ENCODE results near the gene C4B. TPM values are rescaled to one million over a fixed set of nuclear protein-coding genes. Genes with fewer than 3 reads are reported as not detected.
"Not testable (repeated sequence)": the region's sequence is repeated elsewhere in the genome, so short reads cannot be mapped to it uniquely, and the experiment has no call there.

Gene C4B
- total RNA-seq, 1 experiment from 2014 or later, result 1.1 TPM

GRCh38 chr6:32037136-32037535 lies 22.5 kb downstream of the C4B start:
- H3K9me3 Mint-ChIP-seq (ENCODE audit: unreplicated experiment); H3K4me1 ChIP-seq; H3K9me3 ChIP-seq; H3K4me3 Mint-ChIP-seq (ENCODE audit: unreplicated experiment); H3K27me3 ChIP-seq (replicated peaks; ENCODE audit: control insufficient read depth, insufficient read depth, low read length); H3K27ac Mint-ChIP-seq (ENCODE audit: unreplicated experiment); DNase-seq; CTCF ChIA-PET; POLR2A ChIA-PET; H3K4me3 ChIP-seq (ENCODE audit: low read depth, low read length); intact Hi-C loops (cut with micrococcal nuclease; ENCODE audit: unreplicated experiment); H3K36me3 ChIP-seq (ENCODE audit: control insufficient read depth, insufficient read depth, low read length); H3K36me3 Mint-ChIP-seq (ENCODE audit: insufficient read depth, unreplicated experiment); BruUV-seq (replicated peaks); H3K4me1 Mint-ChIP-seq (ENCODE audit: low read depth, unreplicated experiment); H3K27me3 Mint-ChIP-seq (ENCODE audit: insufficient read depth, unreplicated experiment): not testable (repeated sequence)

- POLR2A ChIA-PET, result interaction anchor here (0.5 kb wide), 1 partner anchor 1122 kb away, joined by 3 read pairs; no protein-coding TSS in a partner anchor
- H3K27me3 Mint-ChIP-seq (ENCODE audit: insufficient read depth, unreplicated experiment); H3K4me3 Mint-ChIP-seq (ENCODE audit: unreplicated experiment); H3K36me3 Mint-ChIP-seq (ENCODE audit: insufficient read depth, unreplicated experiment); DNase-seq; BruUV-seq (replicated peaks); H3K36me3 ChIP-seq (ENCODE audit: control insufficient read depth, insufficient read depth, low read length); H3K27me3 ChIP-seq (replicated peaks; ENCODE audit: control insufficient read depth, insufficient read depth, low read length); H3K4me1 Mint-ChIP-seq (ENCODE audit: low read depth, unreplicated experiment); H3K27ac Mint-ChIP-seq (ENCODE audit: unreplicated experiment); intact Hi-C loops (cut with micrococcal nuclease; ENCODE audit: unreplicated experiment); CTCF ChIA-PET; H3K4me1 ChIP-seq; H3K4me3 ChIP-seq (ENCODE audit: low read depth, low read length); H3K9me3 ChIP-seq; H3K9me3 Mint-ChIP-seq (ENCODE audit: unreplicated experiment): not testable (repeated sequence)
These were observed 23.3 kb downstream of the C4B start, which contains the start of gene CYP21A2 for GRCh38 chr6:32037598-32038524. TSS of gene CYP21A2 (plus strand) at chr6:32038415. CDS start at chr6:32038423, 8 bp downstream.

- H3K4me1 Mint-ChIP-seq (ENCODE audit: low read depth, unreplicated experiment); H3K9me3 ChIP-seq; BruUV-seq (replicated peaks); intact Hi-C loops (cut with micrococcal nuclease; ENCODE audit: unreplicated experiment); H3K4me1 ChIP-seq; H3K4me3 ChIP-seq (ENCODE audit: low read depth, low read length); H3K4me3 Mint-ChIP-seq (ENCODE audit: unreplicated experiment); H3K27me3 Mint-ChIP-seq (ENCODE audit: insufficient read depth, unreplicated experiment); CTCF ChIA-PET; H3K9me3 Mint-ChIP-seq (ENCODE audit: unreplicated experiment); H3K36me3 Mint-ChIP-seq (ENCODE audit: insufficient read depth, unreplicated experiment); DNase-seq; H3K36me3 ChIP-seq (ENCODE audit: control insufficient read depth, insufficient read depth, low read length); H3K27me3 ChIP-seq (replicated peaks; ENCODE audit: control insufficient read depth, insufficient read depth, low read length); H3K27ac Mint-ChIP-seq (ENCODE audit: unreplicated experiment): not testable (repeated sequence)
- POLR2A ChIA-PET, result interaction anchor here (0.6 kb wide), 1 partner anchor 381 kb away, joined by 7 read pairs; no protein-coding TSS in a partner anchor
These were observed 24.3 kb downstream of the C4B start for GRCh38 chr6:32038878-32039277.

GRCh38 chr6:32039321-32040274 lies 25.0 kb downstream of the C4B start:
- H3K36me3 Mint-ChIP-seq (ENCODE audit: insufficient read depth, unreplicated experiment); H3K9me3 ChIP-seq; H3K4me3 Mint-ChIP-seq (ENCODE audit: unreplicated experiment); BruUV-seq (replicated peaks); intact Hi-C loops (cut with micrococcal nuclease; ENCODE audit: unreplicated experiment); POLR2A ChIA-PET; DNase-seq; H3K36me3 ChIP-seq (ENCODE audit: control insufficient read depth, insufficient read depth, low read length); H3K27me3 ChIP-seq (replicated peaks; ENCODE audit: control insufficient read depth, insufficient read depth, low read length); H3K27ac Mint-ChIP-seq (ENCODE audit: unreplicated experiment); H3K4me1 Mint-ChIP-seq (ENCODE audit: low read depth, unreplicated experiment); H3K4me1 ChIP-seq; CTCF ChIA-PET; H3K4me3 ChIP-seq (ENCODE audit: low read depth, low read length); H3K9me3 Mint-ChIP-seq (ENCODE audit: unreplicated experiment); H3K27me3 Mint-ChIP-seq (ENCODE audit: insufficient read depth, unreplicated experiment): not testable (repeated sequence)

- H3K9me3 ChIP-seq; CTCF ChIA-PET; H3K4me1 ChIP-seq; DNase-seq; H3K36me3 ChIP-seq (ENCODE audit: control insufficient read depth, insufficient read depth, low read length); H3K27me3 ChIP-seq (replicated peaks; ENCODE audit: control insufficient read depth, insufficient read depth, low read length); H3K27ac Mint-ChIP-seq (ENCODE audit: unreplicated experiment); H3K4me1 Mint-ChIP-seq (ENCODE audit: low read depth, unreplicated experiment); H3K36me3 Mint-ChIP-seq (ENCODE audit: insufficient read depth, unreplicated experiment); POLR2A ChIA-PET; H3K27me3 Mint-ChIP-seq (ENCODE audit: insufficient read depth, unreplicated experiment); H3K4me3 ChIP-seq (ENCODE audit: low read depth, low read length); BruUV-seq (replicated peaks); H3K4me3 Mint-ChIP-seq (ENCODE audit: unreplicated experiment); H3K9me3 Mint-ChIP-seq (ENCODE audit: unreplicated experiment); intact Hi-C loops (cut with micrococcal nuclease; ENCODE audit: unreplicated experiment): not testable (repeated sequence)
These were observed 25.9 kb downstream of the C4B start for GRCh38 chr6:32040299-32041049.

GRCh38 chr6:32041050-32041321 lies 26.4 kb downstream of the C4B start:
- POLR2A ChIA-PET, result not testable (repeated sequence)

More at GRCh38 chr6:32041050-32041321, 26.4 kb downstream of the C4B start:
- intact Hi-C loops (cut with micrococcal nuclease; ENCODE audit: unreplicated experiment); BruUV-seq (replicated peaks); H3K36me3 ChIP-seq (ENCODE audit: control insufficient read depth, insufficient read depth, low read length); H3K4me1 Mint-ChIP-seq (ENCODE audit: low read depth, unreplicated experiment); H3K27me3 Mint-ChIP-seq (ENCODE audit: insufficient read depth, unreplicated experiment); H3K9me3 Mint-ChIP-seq (ENCODE audit: unreplicated experiment); H3K4me3 ChIP-seq (ENCODE audit: low read depth, low read length); H3K9me3 ChIP-seq; H3K4me3 Mint-ChIP-seq (ENCODE audit: unreplicated experiment); H3K27ac Mint-ChIP-seq (ENCODE audit: unreplicated experiment); DNase-seq; H3K27me3 ChIP-seq (replicated peaks; ENCODE audit: control insufficient read depth, insufficient read depth, low read length); H3K4me1 ChIP-seq; H3K36me3 Mint-ChIP-seq (ENCODE audit: insufficient read depth, unreplicated experiment): not testable (repeated sequence)
- CTCF ChIA-PET, result interaction anchor here (0.6 kb wide), 1 partner anchor 114 kb away, joined by 3 read pairs; no protein-coding TSS in a partner anchor

Data from Caco-2 (cell line).